ENCODE results near the gene MPRIP. TPM values are rescaled to one million over a fixed set of nuclear protein-coding genes. Genes with fewer than 3 reads are reported as not detected.

Gene MPRIP
- total and polyA plus RNA-seq, 2 of the 13 experiments (the other 11 are each of a cell fraction or from before 2014, with no cell fraction given), result 50.2 to 52.4 TPM

- no peak for TF ChIP-seq EP300 (IDR thresholded peaks at IDR 0.05; ENCODE audit: low read depth in 2 of 2, low read length in 2 of 2)
- TF ChIP-seq EP300 (CRISPR knock-in tag; IDR thresholded peaks at IDR 0.05; ENCODE audit: borderline replicate concordance), result no peak
- TF ChIP-seq HNRNPL (IDR thresholded peaks at IDR 0.05; ENCODE audit: low read depth, low read length), result no peak
- no peak; the same call in 1 of the 2 replicates for TF ChIP-seq ZFP37 (CRISPR knock-in tag; IDR thresholded peaks at IDR 0.05; ENCODE audit: borderline replicate concordance)
- TF ChIP-seq RBM39 (IDR thresholded peaks at IDR 0.05; ENCODE audit: low read depth, low read length, poor library complexity, severe bottlenecking), result no peak
- TF ChIP-seq SRSF1 (optimal IDR thresholded peaks at IDR 0.05; ENCODE audit: low read depth, low read length), result peak; percentile 11
- TF ChIP-seq ZNF660 (CRISPR knock-in tag; IDR thresholded peaks at IDR 0.05; ENCODE audit: borderline replicate concordance, low read depth), result no peak
- no peak for TF ChIP-seq SOX6 (IDR thresholded peaks at IDR 0.05)
- TF ChIP-seq SOX6 (CRISPR knock-in tag; IDR thresholded peaks at IDR 0.05), result no peak
- TF ChIP-seq CCAR2 (optimal IDR thresholded peaks at IDR 0.05; ENCODE audit: low read depth, low read length), result no peak
- TF ChIP-seq, protein P1, sequence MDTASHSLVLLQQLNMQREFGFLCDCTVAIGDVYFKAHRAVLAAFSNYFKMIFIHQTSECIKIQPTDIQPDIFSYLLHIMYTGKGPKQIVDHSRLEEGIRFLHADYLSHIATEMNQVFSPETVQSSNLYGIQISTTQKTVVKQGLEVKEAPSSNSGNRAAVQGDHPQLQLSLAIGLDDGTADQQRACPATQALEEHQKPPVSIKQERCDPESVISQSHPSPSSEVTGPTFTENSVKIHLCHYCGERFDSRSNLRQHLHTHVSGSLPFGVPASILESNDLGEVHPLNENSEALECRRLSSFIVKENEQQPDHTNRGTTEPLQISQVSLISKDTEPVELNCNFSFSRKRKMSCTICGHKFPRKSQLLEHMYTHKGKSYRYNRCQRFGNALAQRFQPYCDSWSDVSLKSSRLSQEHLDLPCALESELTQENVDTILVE (CRISPR knock-in tag; IDR thresholded peaks at IDR 0.05), result no peak
- TF ChIP-seq MBD4 (IDR thresholded peaks at IDR 0.05; ENCODE audit: borderline replicate concordance, low read length), result no peak
- TF ChIP-seq ZMYM4 (CRISPR knock-in tag; IDR thresholded peaks at IDR 0.05), result no peak
- no peak for TF ChIP-seq XRCC5 (optimal IDR thresholded peaks at IDR 0.05; ENCODE audit: low read length)
- TF ChIP-seq NFYB (CRISPR knock-in tag; IDR thresholded peaks at IDR 0.05), result no peak
- TF ChIP-seq ZNF503 (CRISPR knock-in tag; IDR thresholded peaks at IDR 0.05), result no peak; the same call in 1 of the 2 replicates
- no peak for TF ChIP-seq PLRG1 (conservative IDR thresholded peaks at IDR 0.05)
- TF ChIP-seq HMGXB4 (CRISPR knock-in tag; IDR thresholded peaks at IDR 0.05; ENCODE audit: borderline replicate concordance in 1 of 2, low read depth in 1 of 2), result peak in 1 of 2 experiments; percentile 45; a peak in 2 of 4 replicates
- TF ChIP-seq ZNF724P (CRISPR knock-in tag; IDR thresholded peaks at IDR 0.05; ENCODE audit: borderline replicate concordance), result no peak; the same call in 1 of the 2 replicates
- no peak for TF ChIP-seq PAX8 (CRISPR knock-in tag; IDR thresholded peaks at IDR 0.05; ENCODE audit: borderline replicate concordance)
- TF ChIP-seq, protein P2, sequence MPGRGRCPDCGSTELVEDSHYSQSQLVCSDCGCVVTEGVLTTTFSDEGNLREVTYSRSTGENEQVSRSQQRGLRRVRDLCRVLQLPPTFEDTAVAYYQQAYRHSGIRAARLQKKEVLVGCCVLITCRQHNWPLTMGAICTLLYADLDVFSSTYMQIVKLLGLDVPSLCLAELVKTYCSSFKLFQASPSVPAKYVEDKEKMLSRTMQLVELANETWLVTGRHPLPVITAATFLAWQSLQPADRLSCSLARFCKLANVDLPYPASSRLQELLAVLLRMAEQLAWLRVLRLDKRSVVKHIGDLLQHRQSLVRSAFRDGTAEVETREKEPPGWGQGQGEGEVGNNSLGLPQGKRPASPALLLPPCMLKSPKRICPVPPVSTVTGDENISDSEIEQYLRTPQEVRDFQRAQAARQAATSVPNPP (CRISPR knock-in tag; IDR thresholded peaks at IDR 0.05), result no peak
Measured at GRCh38 chr17:17205368-17206123, 163.3 kb downstream of the MPRIP start (continued).
